ENCODE measurements around the gene NECTIN4. TPM values are rescaled to one million over a fixed set of nuclear protein-coding genes. Genes with fewer than 3 reads are reported as not detected.
"Not testable (repeated sequence)": the region's sequence is repeated elsewhere in the genome, so short reads cannot be mapped to it uniquely, and the experiment has no call there.

NECTIN4 gene
- total RNA-seq, 1 donor = 1.4 TPM

- Histone ChIP-seq H3K27me3 (ENCODE audit: insufficient read depth, low read length) (no peaks in the 10 kb centered on the region), H3K4me3 (ENCODE audit: low read length) (peak overlapping the region; percentile 74), H3K9me3 (ENCODE audit: low read depth, low read length) (no peaks in the 10 kb centered on the region), H3K4me1 (ENCODE audit: insufficient read depth, low read length) (peaks cover 64% of the 10 kb centered on the region)
Observed at GRCh38 chr1:161044535-161044907, 44.8 kb downstream of the NECTIN4 start.

GRCh38 chr1:161039546-161039945, 49.8 kb downstream of the NECTIN4 start:
- H3K4me3 ChIP-seq (ENCODE audit: low read length) = no peak overlapping the region
- H3K27me3 ChIP-seq (ENCODE audit: insufficient read depth, low read length) = no peaks in the 10 kb centered on the region
- no peaks in the 10 kb centered on the region for H3K9me3 ChIP-seq (ENCODE audit: low read depth, low read length)
- peaks cover 55% of the 10 kb centered on the region for H3K4me1 ChIP-seq (ENCODE audit: insufficient read depth, low read length)

GRCh38 chr1:161039154-161039545, 50.2 kb downstream of the NECTIN4 start:
- Histone ChIP-seq H3K9me3 (ENCODE audit: low read depth, low read length) (no peaks in the 10 kb centered on the region), H3K4me3 (ENCODE audit: low read length) (peak overlapping the region; percentile 67), H3K27me3 (ENCODE audit: insufficient read depth, low read length) (no peaks in the 10 kb centered on the region), H3K4me1 (ENCODE audit: insufficient read depth, low read length) (peaks cover 51% of the 10 kb centered on the region)

GRCh38 chr1:161038523-161039153, 50.7 kb downstream of the NECTIN4 start, which contains the start of gene TSTD1:
Gene TSTD1, minus strand, starts transcription at chr1:161038964. Its CDS starts 75 bp downstream, at chr1:161038889.
- H3K4me3 ChIP-seq (ENCODE audit: low read length) = peak within 1 kb of the TSS; percentile 67
- no peaks in the 10 kb centered on the region for H3K9me3 ChIP-seq (ENCODE audit: low read depth, low read length)
- peaks cover 46% of the 10 kb centered on the region for H3K4me1 ChIP-seq (ENCODE audit: insufficient read depth, low read length)
- no peaks in the 10 kb centered on the region for H3K27me3 ChIP-seq (ENCODE audit: insufficient read depth, low read length)

- peak overlapping the region; percentile 67 for H3K4me3 ChIP-seq (ENCODE audit: low read length)
- H3K4me1 ChIP-seq (ENCODE audit: insufficient read depth, low read length) = peaks cover 39% of the 10 kb centered on the region
- no peaks in the 10 kb centered on the region for H3K27me3 ChIP-seq (ENCODE audit: insufficient read depth, low read length)
- no peaks in the 10 kb centered on the region for H3K9me3 ChIP-seq (ENCODE audit: low read depth, low read length)
Observed at GRCh38 chr1:161037661-161038522, 51.5 kb downstream of the NECTIN4 start.

- H3K9me3 ChIP-seq (ENCODE audit: low read depth, low read length) = no peaks in the 10 kb centered on the region
- no peak overlapping the region for H3K4me3 ChIP-seq (ENCODE audit: low read length)
- no peaks in the 10 kb centered on the region for H3K27me3 ChIP-seq (ENCODE audit: insufficient read depth, low read length)
- H3K4me1 ChIP-seq (ENCODE audit: insufficient read depth, low read length) = peaks cover 20% of the 10 kb centered on the region
Observed at GRCh38 chr1:161033751-161034150, 55.6 kb downstream of the NECTIN4 start.

- Histone ChIP-seq H3K9me3 (ENCODE audit: low read depth, low read length) (no peaks in the 10 kb centered on the region), H3K27me3 (ENCODE audit: insufficient read depth, low read length) (no peaks in the 10 kb centered on the region), H3K4me3 (ENCODE audit: low read length) (no peak overlapping the region), H3K4me1 (ENCODE audit: insufficient read depth, low read length) (peaks cover 8% of the 10 kb centered on the region)
Observed at GRCh38 chr1:161032409-161032808, 56.9 kb downstream of the NECTIN4 start.

- peaks cover 8% of the 10 kb centered on the region for H3K4me1 ChIP-seq (ENCODE audit: insufficient read depth, low read length)
- H3K27me3 ChIP-seq (ENCODE audit: insufficient read depth, low read length) = no peaks in the 10 kb centered on the region
- no peaks in the 10 kb centered on the region for H3K9me3 ChIP-seq (ENCODE audit: low read depth, low read length)
- no peak overlapping the region for H3K4me3 ChIP-seq (ENCODE audit: low read length)
Observed at GRCh38 chr1:161031874-161032273, 57.5 kb downstream of the NECTIN4 start.

- H3K9me3 ChIP-seq (ENCODE audit: low read depth, low read length); H3K4me3 ChIP-seq (ENCODE audit: low read length); H3K27me3 ChIP-seq (ENCODE audit: insufficient read depth, low read length); H3K4me1 ChIP-seq (ENCODE audit: insufficient read depth, low read length): not testable (repeated sequence)
Observed at GRCh38 chr1:161029466-161029865, 59.9 kb downstream of the NECTIN4 start.

- H3K9me3 ChIP-seq (ENCODE audit: low read depth, low read length); H3K27me3 ChIP-seq (ENCODE audit: insufficient read depth, low read length); H3K4me3 ChIP-seq (ENCODE audit: low read length); H3K4me1 ChIP-seq (ENCODE audit: insufficient read depth, low read length): not testable (repeated sequence)
Observed at GRCh38 chr1:161026954-161027353, 62.4 kb downstream of the NECTIN4 start.

- H3K27me3 ChIP-seq (ENCODE audit: insufficient read depth, low read length); H3K4me3 ChIP-seq (ENCODE audit: low read length); H3K9me3 ChIP-seq (ENCODE audit: low read depth, low read length): not testable (repeated sequence)
- peaks cover 43% of the 10 kb centered on the region for H3K4me1 ChIP-seq (ENCODE audit: insufficient read depth, low read length)
Observed at GRCh38 chr1:161022432-161022831, 66.9 kb downstream of the NECTIN4 start.

- no peak overlapping the region for H3K4me3 ChIP-seq (ENCODE audit: low read length)
- peaks cover 48% of the 10 kb centered on the region for H3K4me1 ChIP-seq (ENCODE audit: insufficient read depth, low read length)
- H3K27me3 ChIP-seq (ENCODE audit: insufficient read depth, low read length) = no peaks in the 10 kb centered on the region
- H3K9me3 ChIP-seq (ENCODE audit: low read depth, low read length) = no peaks in the 10 kb centered on the region
Observed at GRCh38 chr1:161021970-161022353, 67.4 kb downstream of the NECTIN4 start.

GRCh38 chr1:161021165-161021969, 68.0 kb downstream of the NECTIN4 start:
- Histone ChIP-seq H3K4me1 (ENCODE audit: insufficient read depth, low read length) (peaks cover 48% of the 10 kb centered on the region), H3K9me3 (ENCODE audit: low read depth, low read length) (no peaks in the 10 kb centered on the region), H3K4me3 (ENCODE audit: low read length) (peak overlapping the region; percentile 67), H3K27me3 (ENCODE audit: insufficient read depth, low read length) (no peaks in the 10 kb centered on the region)

Measured in mononuclear cell (primary cell).